Renal cortex interstitium (tissue), 11 donors: ENCODE results near the gene CLTB. TPM values are rescaled to one million over a fixed set of nuclear protein-coding genes. Genes with fewer than 3 reads are reported as not detected.

Experiments used
- DNase-seq, 11 donors: peaks; one replicate each; pipeline ENCODE4 v3.0.0-alpha.2; 2013; ENCODE audit warnings: low read depth in 9 of 11, low spot score in 4 of 11; ENCODE audit errors: extremely low read depth in 1 of 11
- polyA plus RNA-seq, 3 donors: library from polyadenylated mRNA; unstranded; fragments of 120-200 nt; gene quantifications; one replicate each; pipeline ENCODE4 v1.2.1, GENCODE V29; 2013; ENCODE audit not compliant: insufficient read length in 3 of 3

The CLTB gene
- polyA plus RNA-seq, 3 donors, result 46.6 to 57.0 (median 54.7) TPM

DNA sequence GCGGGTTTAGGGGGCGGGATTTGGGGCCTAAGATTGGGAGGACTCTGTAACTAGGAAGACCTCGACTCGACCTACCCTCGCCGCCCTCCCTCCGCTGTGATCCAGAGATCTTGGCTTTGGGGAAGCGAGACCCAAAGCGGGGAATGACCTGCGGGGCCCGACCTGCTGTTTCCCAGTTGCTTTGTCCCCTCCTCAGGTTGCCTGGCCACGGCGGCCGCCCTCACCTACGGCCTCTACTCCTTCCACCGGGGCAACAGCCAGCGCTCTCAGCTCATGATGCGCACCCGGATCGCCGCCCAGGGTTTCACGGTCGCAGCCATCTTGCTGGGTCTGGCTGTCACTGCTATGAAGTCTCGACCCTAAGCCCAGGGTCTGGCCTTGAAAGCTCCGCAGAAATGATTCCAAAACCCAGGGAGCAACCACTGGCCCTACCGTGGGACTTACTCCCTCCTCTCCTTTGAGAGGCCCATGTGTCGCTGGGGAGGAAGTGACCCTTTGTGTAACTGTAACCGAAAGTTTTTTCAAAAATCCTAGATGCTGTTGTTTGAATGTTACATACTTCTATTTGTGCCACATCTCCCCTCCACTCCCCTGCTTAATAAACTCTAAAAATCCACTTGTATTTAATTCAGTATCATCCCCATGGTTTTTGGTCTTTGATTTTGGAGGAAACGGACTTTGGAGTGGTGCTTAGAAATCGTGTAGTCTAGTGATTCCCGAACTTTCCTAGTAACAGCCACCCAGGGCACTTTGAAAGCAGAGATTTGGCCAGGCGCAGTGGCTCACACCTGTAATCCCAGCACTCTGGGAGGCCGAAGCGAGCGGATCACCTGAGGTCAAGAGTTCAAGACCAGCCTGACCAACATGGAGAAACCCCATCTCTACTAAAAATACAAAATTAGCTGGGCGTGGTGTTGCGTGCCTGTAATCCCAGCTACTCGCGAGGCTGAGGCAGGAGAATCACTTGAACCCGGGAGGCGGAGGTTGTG is 26.9 kb downstream of the CLTB start:
- DNase-seq, result peak in 1 of 11 donors; percentile 34

DNA sequence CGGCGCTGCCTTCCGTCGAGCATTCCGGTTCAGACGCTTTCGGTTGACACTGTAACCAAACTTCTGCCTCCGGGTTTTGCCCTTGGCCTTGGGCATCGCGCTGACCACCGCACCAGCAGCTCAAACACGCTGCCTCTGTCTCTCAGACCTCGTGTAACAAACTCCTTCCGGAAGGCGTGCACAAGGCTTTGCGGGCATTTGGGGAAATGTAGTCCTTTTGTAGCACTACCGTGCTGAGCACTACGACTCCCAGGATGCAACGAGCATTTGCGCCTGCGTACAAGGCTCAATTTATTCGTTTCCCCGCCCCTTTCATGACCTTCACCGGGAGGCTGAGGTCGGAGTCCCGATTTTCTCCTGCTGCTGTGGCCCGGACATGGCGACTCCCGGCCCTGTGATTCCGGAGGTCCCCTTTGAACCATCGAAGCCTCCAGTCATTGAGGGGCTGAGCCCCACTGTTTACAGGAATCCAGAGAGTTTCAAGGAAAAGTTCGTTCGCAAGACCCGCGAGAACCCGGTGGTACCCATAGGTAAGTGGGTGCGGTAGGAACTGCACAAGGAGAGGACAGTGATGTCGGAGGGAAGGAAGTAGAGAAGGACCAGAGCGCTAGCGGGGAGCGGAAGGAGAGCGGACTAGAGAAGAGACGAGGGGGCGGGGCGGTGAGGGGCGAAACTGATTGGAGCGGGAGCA is 27.8 kb downstream of the CLTB start, which contains the start of the genes HIGD2A and NOP16:
Gene HIGD2A, plus strand, starts transcription at position 308 of the 691 bp plus-strand sequence. Its CDS starts 69 bp downstream, at position 377.
Gene NOP16, minus strand, starts transcription at position 155 of the 691 bp plus-strand sequence. Its CDS starts 59 bp downstream, at position 96.
- peak; percentile 97 to 99 (median 98) for DNase-seq

DNA sequence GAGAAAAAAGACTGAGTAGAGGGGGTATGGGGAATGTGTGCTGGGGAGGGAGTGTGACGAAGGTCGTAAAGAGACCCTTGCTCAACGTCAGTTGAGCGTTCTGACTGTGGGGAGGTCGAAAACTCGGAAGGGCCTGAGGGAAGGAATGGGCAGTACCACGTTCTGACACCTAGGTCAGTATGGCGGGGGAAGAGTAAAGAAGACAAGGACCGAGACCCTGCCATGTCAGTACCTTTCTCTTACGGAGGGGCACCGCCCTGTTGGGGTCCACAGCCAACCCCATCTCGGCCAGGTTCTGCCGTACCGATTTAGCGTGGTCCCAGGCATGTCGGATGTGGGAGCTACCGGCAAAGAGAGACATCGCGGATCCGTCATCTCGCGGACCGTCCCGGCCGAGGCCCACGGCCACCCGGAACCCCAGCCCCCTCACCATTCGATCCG is 28.3 kb downstream of the CLTB start:
- DNase-seq, result peak in 1 of 11 donors; percentile 11

DNA sequence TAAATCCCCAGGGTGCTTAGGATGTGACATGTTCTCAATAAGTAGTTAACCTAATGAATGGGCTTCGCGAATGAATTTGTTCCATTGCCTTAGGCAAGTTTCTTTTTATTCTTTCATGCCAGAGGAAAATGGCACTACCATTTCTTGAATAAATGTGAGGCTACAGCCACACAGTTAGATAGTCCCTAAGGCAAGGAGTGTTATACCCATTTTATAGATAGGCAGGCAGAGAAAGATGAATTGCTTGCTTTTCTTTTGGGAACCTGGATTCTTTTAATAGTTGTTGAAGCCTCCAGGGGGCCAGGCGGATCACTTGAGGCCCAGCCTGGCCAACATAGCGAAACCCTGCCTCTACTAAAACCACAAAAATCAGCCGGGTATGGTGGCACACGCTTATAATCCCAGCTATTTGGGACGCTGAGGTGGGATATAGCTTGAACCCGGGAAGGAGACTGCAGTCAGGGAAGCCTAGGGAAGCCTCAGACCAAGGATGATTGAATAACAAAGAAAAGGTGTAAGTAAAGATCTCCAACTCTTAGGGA is 28.9 kb downstream of the CLTB start:
- no peak for DNase-seq

DNA sequence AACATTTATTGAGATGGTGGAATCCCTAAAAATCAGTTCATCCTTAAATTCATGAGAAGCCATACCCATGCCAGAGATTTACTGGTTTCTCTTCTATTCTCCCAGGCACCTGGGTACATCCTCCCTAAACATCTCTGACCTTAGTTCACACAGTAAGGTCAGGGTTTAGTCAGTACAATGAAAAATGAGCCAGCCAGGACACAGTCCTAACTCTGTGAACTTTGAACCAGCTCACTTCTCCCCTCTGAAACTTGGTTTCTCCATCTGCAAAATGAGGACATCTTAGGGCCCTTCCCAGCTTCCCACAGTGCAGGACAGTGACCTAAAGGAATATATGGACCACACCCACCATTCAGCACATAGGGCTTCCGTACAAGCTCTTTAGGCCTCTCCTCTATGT is 29.8 kb downstream of the CLTB start:
- no peak for DNase-seq

DNA sequence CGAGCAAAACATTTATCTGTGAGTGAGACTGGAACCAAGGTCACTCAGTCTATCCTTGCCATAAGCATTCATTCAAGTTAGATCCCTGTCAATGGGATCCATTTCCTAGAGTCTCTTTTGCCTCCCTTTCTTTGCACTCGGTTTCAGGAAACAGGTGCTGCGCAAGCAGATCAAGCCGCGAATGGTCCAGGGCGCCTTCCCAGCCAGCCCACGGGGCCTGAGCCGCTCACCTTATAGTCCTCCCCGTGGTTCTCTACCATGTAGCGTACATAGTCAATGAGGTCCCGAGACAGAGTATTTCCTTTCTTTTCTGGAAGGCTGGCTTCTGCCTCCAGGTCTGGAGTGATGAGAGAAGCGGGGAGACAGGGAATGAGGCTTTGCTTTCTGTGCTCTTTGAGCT is 31.3 kb downstream of the CLTB start:
- no peak for DNase-seq

DNA sequence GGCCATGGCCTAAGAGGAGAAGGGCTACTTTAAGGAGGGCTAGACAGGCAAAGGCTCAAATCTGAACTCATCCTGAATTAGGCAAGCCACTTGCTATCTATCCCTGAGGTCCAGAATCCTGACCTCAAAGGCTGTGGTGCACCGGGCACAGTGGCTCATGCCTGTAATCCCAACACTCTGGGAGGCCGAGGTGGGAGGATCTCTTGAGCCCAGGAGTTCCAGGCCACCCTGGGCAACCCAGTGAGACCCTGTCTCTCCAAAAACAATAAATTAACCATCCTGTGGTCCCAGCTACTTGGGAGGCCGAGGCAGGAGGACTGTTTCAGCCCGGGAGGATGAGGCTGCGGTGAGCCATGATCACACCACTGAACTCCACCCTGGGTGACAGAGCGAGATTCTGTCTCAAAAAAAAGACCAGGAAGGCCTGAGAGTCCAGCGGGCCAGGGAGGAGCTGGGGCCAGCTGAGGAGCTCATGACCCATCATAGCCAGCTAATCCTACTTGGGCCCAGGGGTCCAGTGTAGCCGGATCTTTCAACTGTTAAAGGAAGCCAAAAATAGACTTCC is 31.9 kb downstream of the CLTB start:
- no peak for DNase-seq

DNA sequence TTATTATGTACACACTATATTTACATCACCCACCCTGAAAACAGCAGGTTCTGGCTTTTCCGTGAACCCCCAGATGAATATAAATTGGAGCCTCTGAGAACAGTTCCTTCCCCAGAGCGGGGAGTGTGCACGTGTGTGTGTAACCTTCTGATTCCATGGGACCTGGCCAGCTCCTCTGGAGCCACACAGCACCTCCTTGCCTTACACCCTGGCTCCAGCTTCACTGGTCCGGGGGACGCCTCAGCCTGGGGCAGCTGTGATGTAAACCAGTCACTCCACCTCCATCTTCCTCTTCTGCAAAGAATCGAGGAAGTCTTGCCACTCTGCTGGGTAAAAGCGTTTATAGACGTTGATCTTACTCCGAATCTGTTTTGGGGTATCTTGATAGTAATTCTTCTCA is 32.4 kb downstream of the CLTB start:
- no peak for DNase-seq

DNA sequence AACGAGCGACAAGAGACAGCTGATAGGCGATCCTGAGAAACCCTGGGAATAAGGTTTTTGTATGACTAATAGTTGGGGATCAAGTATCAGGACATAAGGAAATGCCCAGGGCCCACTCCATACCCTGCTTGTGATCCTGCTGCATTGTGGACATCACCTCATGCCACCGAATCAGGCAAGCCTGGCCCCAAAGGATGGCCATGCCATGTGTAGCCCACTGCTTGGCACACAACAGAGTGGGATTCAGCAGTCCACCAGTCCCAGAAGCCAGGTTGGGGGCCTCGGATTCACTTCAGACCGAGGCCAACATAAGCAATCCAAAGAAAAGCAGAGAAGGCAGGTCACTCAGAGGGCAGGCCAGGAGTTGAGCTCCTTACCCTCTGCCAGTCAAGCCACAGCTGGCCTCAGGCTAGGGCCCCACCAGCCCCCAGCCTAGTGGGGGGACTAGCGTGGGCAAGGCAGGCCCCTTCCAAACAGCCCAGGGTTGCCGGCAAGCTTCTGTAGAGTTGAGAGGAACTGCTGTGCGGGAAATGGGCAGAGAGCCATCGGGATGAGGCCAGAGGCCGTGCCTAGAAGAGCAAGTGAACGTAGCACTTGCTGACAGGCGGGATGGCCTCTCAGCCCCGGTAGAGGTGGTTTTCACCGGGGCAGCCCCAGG is 33.0 kb downstream of the CLTB start:
- no peak for DNase-seq

DNA sequence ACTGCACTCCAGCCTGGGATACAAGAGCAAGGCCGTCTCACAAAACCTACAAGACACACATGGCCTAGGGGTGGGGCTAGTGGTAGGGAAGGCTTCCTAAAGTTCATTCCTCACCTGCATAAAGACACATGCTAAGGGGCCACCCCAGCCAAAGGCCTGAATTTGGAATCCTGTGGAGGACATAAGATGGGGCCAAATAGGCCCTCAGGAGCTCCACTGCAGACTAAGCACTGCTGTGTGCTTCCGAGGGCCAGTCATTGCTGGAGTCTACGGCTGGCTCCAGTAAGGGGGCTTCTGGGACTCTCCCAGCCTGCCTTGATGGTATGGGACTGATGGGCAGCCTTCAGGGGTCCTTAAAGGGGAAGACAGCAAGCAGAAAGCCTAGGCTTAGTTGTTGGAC is 33.6 kb downstream of the CLTB start:
- DNase-seq, result no peak

DNA sequence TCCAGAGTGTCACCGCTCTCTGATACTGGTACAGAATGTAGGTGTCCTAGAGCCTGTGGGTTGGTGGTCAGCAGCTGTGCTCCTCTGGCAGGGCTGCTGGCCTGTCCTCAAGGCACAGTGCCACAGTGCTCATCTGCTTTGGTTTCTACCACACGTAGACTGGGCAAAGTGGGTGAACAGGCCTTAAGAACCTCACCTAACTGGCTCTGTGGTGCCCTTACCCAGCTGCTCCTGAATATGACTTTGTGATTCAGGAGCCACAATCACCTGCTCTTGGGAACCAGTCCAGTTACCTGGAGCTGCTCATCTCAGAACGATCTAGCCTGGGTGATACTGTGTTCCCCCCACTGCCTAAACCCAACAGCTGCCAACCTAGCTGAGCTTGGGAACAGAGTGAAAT is 34.4 kb downstream of the CLTB start:
- no peak for DNase-seq

DNA sequence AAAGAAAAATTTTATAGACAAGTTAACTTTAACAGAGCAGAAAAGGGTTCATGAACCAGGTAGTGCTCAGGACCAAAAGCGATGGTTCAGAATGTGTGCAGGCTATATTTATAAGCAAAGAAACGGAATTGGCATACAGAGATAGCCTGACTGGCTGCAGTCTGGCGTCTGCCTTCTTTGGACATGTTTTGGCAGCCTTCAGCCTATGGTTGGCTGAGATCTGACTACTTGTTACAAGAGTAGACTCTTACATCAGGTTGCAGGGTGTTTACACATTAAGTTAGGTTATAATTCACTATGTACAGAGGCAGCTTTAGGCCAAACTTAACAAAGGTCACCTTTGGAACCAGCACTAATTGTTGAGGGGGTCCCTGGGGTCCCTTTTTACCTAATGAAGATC is 34.9 kb downstream of the CLTB start:
- DNase-seq, result no peak

DNA sequence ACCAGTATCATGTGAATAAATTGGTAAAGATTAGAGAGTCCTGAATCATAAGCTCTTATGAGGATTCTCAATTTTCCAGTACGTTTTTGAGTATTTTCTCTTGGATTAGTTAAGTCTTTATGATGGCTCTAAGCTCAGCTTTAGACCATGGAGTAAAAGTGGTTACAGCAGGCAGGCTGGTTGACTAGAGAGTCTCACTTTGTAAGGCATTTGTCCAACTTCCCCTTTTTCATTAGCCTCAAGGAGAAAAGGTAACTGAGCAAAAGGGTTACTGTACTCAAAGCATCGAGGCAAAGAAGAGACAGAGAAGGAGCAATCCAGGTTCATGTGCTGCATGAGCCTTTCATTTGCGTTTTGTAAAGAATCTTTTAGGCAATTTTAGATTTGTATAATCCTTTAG is 36.5 kb downstream of the CLTB start:
- no peak for DNase-seq

DNA sequence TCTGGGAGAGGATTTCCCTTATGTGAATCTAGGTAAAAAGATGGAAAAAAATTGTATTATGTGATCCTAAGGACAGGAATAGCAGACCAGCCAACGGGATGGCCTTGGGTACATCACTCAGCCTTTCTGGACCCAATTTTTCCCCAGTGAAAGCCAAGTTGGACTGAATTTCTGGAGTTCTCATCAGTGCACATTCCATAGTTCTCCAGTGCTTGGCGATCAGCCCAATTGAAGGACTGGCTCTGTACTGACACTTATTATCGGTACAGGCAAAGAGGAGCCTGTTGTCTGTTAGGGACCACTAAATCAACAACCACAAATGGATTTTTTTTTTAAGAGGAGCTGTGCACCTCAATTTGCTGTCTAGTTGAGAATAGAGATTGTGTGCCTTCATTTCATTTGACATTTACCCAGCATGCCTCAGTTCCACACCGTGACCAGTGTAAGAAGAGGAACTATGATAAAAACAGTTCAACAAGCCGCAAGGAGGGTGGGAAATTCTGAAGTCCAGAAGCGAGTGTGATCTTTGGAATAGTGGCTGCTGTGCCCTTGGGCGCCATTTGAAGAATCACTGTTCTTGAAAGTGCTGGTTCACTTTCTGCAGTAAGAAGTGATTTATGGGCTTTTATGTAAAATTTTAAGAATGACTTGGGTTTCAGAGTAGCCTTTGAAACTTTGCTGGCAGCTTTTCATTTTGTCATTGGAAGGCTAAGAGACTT is 43.1 kb downstream of the CLTB start:
- no peak for DNase-seq

DNA sequence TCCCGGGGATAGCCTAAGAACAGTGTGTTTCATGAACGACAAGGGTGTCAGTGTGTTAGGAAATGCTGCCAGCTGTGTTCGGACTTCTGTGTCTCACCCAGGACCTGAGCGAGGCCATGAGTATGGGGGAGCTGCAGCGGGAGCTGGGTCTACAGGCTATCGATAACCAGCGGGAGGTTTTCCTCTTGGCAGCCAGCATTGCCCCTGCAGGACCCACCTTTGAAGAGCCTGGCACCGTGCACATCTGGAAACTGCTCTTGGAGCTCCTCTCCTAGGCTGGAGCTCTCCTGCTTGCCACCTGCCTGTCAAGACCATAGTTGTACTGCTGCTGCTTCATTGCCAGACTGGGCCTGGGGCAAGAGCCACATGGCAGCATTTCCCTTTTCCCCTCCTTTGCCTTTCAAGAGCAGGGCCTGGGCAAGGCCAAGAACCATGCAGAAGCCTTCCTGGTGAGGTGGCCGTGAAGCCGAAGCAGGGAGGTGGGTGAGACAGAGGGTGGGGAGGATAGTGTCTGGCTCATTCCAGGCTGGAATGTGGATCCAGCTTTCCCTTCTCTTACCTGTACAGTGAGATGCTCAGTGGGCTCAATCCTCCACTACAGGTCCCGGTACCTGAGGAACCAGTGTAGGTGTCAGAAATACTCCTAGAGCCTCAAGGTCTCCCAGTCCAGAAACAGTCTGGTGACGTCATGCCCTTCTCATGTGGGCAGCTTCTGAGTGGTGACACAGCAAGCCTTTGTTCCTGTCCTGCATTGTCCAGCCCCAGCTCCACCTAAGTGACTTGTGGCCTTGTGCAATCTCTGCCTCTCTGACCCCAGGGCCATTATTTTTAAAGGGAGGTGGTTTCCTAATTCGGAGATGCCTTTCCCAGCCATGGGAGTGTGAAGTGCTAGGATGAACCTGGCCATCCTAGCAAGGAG is 44.5 kb downstream of the CLTB start:
- DNase-seq, result no peak

DNA sequence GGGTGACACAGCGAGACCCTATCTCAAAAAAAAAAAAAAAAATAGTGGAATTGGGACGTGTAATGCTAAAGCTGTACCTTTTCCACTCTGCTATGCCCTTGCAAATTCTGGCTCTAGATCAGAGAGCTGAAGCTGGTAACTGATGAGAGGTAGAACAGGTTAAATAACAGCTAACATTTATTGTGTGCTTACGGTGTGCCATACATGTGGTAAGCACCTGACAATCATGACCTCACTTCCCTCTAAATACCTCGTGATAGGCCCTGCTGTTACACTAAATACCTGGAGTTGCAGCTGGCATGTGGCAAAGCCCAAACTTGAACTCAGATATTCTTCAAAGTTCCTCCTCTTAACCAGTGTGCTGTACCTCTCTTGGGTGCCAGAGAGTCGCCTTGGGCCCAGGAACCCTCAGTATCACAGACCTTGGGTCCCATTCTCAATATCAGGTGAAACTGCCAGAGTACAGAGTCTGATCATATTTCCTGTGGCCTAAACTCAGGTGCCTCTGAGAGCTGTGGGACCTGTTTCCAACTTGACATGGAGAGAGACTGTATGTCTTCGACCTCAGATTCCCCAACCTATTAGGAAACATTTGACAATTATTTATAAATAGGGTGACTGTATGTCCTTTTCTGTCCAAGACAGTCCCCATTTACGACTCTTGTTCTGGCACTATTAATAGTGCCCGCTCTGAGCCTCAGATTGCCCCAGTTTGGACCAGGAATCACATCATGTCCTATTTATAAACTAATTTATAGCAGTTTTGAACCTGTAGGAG is 46.2 kb downstream of the CLTB start:
- no peak for DNase-seq

DNA sequence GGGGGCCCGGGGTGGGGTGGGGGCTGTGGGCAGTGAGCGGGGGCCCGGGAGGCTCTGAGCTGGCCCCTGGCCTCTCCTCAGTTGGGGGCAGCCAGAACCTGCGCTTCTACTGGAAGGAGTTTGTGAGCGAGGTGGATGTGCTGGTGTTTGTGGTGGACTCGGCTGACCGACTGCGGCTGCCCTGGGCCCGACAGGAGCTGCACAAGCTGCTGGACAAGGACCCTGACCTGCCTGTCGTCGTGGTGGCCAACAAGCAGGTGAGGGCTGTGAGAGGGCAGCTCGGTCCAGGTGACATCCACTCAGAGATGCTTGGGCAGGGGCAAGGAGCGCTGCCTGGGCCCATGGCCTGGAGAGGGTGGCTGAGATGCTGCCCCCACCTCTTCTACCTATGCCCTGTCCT is 47.6 kb downstream of the CLTB start:
- DNase-seq, result no peak
